ENCODE data around the gene KCNH4.

Gene KCNH4

GRCh38 chr17:42111265-42111636, 69.7 kb downstream of the KCNH4 start:
- H2AFZ ChIP-seq (ENCODE audit: low read depth) = no peak overlapping the region
- H3K4me3 ChIP-seq (IDR thresholded peaks at IDR 0.05; ENCODE audit: insufficient read depth, low read depth, low read length) = no peak overlapping the region
- no peak overlapping the region for H3K27ac ChIP-seq
- TF ChIP-seq CTCF (conservative IDR thresholded peaks at IDR 0.05; ENCODE audit: low read depth, low read length) = no peak
- H4K20me1 ChIP-seq (ENCODE audit: insufficient read depth) = no peaks in the 10 kb centered on the region
- peaks cover 47% of the 10 kb centered on the region for H3K4me1 ChIP-seq (ENCODE audit: low read depth, poor library complexity, severe bottlenecking)
- no peaks in the 10 kb centered on the region for H3K36me3 ChIP-seq (ENCODE audit: insufficient read depth)
- H3K9ac ChIP-seq = no peak overlapping the region
- no peaks in the 10 kb centered on the region for H3K79me2 ChIP-seq (ENCODE audit: insufficient read depth, low read depth)
- peak overlapping the region; percentile 83; the same call in 1 of the 2 replicates for H3K4me2 ChIP-seq
- H3K27me3 ChIP-seq (ENCODE audit: insufficient read depth, low read depth) = no peaks in the 10 kb centered on the region; the same call in 1 of the 2 replicates

- Histone ChIP-seq H3K27me3 (ENCODE audit: insufficient read depth, low read depth) (no peaks in the 10 kb centered on the region; the same call in 1 of the 2 replicates), H3K4me2 (peak overlapping the region; percentile 83; the same call in 1 of the 2 replicates), H3K4me3 (IDR thresholded peaks at IDR 0.05; ENCODE audit: insufficient read depth, low read depth, low read length) (no peak overlapping the region), H3K9ac (no peak overlapping the region), H3K79me2 (ENCODE audit: insufficient read depth, low read depth) (no peaks in the 10 kb centered on the region), H2AFZ (ENCODE audit: low read depth) (no peak overlapping the region), H3K4me1 (ENCODE audit: low read depth, poor library complexity, severe bottlenecking) (peaks cover 46% of the 10 kb centered on the region), H3K36me3 (ENCODE audit: insufficient read depth) (no peaks in the 10 kb centered on the region), H4K20me1 (ENCODE audit: insufficient read depth) (no peaks in the 10 kb centered on the region), H3K27ac (no peak overlapping the region)
- TF ChIP-seq CTCF (conservative IDR thresholded peaks at IDR 0.05; ENCODE audit: low read depth, low read length) = no peak
Measured at GRCh38 chr17:42110301-42111264, 70.4 kb downstream of the KCNH4 start.

- no peak for TF ChIP-seq CTCF (conservative IDR thresholded peaks at IDR 0.05; ENCODE audit: low read depth, low read length)
- Histone ChIP-seq H2AFZ (ENCODE audit: low read depth) (no peak overlapping the region), H3K4me2 (no peak overlapping the region), H4K20me1 (ENCODE audit: insufficient read depth) (no peaks in the 10 kb centered on the region), H3K79me2 (ENCODE audit: insufficient read depth, low read depth) (no peaks in the 10 kb centered on the region), H3K36me3 (ENCODE audit: insufficient read depth) (no peaks in the 10 kb centered on the region), H3K4me1 (ENCODE audit: low read depth, poor library complexity, severe bottlenecking) (peaks cover 46% of the 10 kb centered on the region), H3K27me3 (ENCODE audit: insufficient read depth, low read depth) (no peaks in the 10 kb centered on the region; the same call in 1 of the 2 replicates), H3K27ac (no peak overlapping the region), H3K4me3 (IDR thresholded peaks at IDR 0.05; ENCODE audit: insufficient read depth, low read depth, low read length) (no peak overlapping the region), H3K9ac (no peak overlapping the region)
Measured at GRCh38 chr17:42109086-42109485, 71.9 kb downstream of the KCNH4 start.

- H3K4me3 ChIP-seq (IDR thresholded peaks at IDR 0.05; ENCODE audit: insufficient read depth, low read depth, low read length) = no peak overlapping the region
- H3K27ac ChIP-seq = no peak overlapping the region
Measured at GRCh38 chr17:42107597-42108576, 73.1 kb downstream of the KCNH4 start.

More at GRCh38 chr17:42107597-42108576, 73.1 kb downstream of the KCNH4 start:
- no peak overlapping the region for H3K9ac ChIP-seq
- TF ChIP-seq CTCF (conservative IDR thresholded peaks at IDR 0.05; ENCODE audit: low read depth, low read length) = no peak
- H3K79me2 ChIP-seq (ENCODE audit: insufficient read depth, low read depth) = no peaks in the 10 kb centered on the region
- H3K4me2 ChIP-seq = peak overlapping the region; percentile 55
- no peaks in the 10 kb centered on the region for H3K36me3 ChIP-seq (ENCODE audit: insufficient read depth)
- peaks cover 36% of the 10 kb centered on the region for H3K4me1 ChIP-seq (ENCODE audit: low read depth, poor library complexity, severe bottlenecking)
- H4K20me1 ChIP-seq (ENCODE audit: insufficient read depth) = no peaks in the 10 kb centered on the region
- H3K27me3 ChIP-seq (ENCODE audit: insufficient read depth, low read depth) = no peaks in the 10 kb centered on the region; the same call in 1 of the 2 replicates
- H2AFZ ChIP-seq (ENCODE audit: low read depth) = peak overlapping the region; percentile 41; the same call in 1 of the 2 replicates

Data from KMS-11 (cell line).